DMS53 (cell line): Measurements from ENCODE around the gene KRTAP9-4.
A peak's percentile ranks its signal among the peaks of the same experiment; 100 is the strongest.
"Not testable (repeated sequence)": the region's sequence is repeated elsewhere in the genome, so short reads cannot be mapped to it uniquely, and the experiment has no call there.

Experiments
- DNase-seq: peaks from one replicate; lab custom pipeline; 2025; lab: John Stamatoyannopoulos, UW

The KRTAP9-4 gene, protein sequence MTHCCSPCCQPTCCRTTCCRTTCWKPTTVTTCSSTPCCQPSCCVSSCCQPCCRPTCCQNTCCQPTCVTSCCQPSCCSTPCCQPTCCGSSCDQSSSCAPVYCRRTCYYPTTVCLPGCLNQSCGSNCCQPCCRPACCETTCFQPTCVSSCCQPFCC

DNA sequence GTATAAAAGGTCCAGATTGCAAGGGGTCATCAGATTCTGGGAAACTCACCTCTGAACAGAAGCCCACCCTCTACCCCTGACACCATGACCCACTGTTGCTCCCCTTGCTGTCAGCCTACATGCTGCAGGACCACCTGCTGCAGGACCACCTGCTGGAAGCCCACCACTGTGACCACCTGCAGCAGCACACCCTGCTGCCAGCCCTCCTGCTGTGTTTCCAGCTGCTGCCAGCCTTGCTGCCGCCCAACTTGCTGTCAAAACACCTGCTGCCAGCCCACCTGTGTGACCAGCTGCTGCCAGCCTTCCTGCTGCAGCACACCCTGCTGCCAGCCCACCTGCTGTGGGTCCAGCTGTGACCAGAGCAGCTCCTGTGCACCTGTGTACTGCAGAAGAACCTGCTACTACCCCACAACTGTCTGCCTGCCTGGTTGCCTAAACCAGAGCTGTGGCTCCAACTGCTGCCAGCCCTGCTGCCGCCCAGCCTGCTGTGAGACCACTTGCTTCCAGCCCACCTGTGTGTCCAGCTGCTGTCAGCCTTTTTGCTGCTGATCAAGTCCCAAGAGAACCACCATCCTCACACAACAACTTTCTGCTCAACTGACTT is at the start of gene KRTAP9-4:
Gene KRTAP9-4, plus strand, starts transcription at position 51 of the 604 bp plus-strand sequence. Its CDS starts 34 bp downstream, at position 85.
- peak; percentile 25 for DNase-seq

- DNase-seq, result peak; percentile 85
Measured at GRCh38 chr17:41211845-41212466, 37.5 kb upstream of the KRTAP9-4 start.

DNA sequence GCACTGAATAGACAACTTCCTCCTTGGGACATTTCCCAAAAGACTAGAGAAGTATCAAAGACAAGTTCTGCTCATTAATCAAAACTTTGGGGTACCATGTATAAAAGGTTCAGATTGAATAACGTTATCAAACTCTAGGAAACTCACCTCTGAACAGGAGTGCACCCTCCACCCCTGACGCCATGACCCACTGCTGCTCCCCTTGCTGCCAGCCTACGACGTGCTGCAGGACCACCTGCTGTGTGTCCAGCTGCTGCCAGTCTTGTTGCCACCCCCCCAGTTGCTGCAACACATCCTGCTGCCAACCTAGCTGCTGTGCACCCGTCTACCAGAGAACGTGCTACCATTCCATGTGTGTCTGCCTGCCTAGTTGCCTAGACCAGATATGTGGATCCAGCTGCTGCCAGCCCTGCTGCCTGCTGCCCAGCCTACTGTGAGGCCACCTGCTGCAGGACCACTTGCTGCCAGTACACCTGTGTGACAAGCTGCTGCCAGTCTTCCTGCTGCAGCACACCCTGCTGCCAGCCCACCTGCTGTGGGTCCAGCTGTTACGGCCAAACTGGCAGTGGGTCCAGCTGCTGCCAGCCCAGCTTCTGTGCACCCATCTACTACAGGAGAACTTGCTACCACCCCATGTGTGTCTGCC is 36.8 kb upstream of the KRTAP9-4 start:
- peak; percentile 91 for DNase-seq

DNA sequence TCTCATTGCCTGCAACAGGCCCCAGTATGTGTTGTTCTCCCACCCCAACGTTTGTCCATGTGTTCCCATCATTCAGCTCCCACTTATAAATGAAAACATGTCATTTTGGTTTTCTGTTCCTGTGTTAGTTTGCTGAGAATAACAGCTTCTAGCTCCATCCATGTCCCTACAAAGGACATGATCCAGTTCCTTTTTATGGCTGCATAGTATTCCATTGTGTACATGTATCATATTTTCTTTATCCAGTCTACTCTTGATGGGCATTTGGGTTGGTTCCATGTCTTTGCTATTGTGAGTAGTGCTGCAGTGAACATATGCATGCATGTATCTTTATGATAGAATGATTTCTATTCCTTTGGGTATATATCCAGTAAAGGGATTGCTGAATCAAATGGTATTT is 33.8 kb upstream of the KRTAP9-4 start:
- DNase-seq, result no peak

GRCh38 chr17:41223821-41224220 is 25.7 kb upstream of the KRTAP9-4 start:
- DNase-seq, result no peak

DNA sequence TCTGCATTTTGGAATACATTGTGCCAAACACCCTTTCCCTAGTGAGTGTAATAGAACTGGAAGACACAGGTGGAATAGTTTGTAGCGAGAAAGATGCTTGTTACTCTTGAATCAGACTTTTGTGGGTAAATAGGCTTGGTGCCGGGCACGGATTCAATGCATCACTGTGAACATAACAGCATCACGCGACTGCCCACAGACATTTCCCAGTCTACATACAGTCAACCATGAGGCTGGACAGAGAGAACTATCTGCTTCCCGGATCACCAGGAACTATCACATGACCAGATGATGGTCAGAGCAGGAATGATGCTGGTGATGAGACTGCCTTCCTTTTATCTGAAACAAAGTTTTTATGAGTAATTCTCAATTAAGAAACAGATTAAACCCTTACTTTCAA is 23.4 kb upstream of the KRTAP9-4 start:
- DNase-seq, result no peak

DNA sequence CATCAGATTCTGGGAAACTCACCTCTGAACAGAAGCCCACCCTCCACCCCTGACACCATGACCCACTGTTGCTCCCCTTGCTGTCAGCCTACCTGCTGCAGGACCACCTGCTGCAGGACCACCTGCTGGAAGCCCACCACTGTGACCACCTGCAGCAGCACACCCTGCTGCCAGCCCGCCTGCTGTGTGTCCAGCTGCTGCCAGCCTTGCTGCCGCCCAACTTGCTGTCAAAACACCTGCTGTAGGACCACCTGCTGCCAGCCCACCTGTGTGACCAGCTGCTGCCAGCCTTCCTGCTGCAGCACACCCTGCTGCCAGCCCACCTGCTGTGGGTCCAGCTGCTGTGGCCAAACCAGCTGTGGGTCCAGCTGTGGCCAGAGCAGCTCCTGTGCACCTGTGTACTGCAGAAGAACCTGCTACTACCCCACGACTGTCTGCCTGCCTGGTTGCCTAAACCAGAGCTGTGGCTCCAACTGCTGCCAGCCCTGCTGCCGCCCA is 22.8 kb upstream of the KRTAP9-4 start, which contains the start of gene KRTAP9-2:
Gene KRTAP9-2, plus strand, starts transcription at position 51 of the 498 bp plus-strand sequence. Its CDS starts 7 bp downstream, at position 58.
- DNase-seq, result not testable (repeated sequence)

GRCh38 chr17:41230094-41230493 is 19.4 kb upstream of the KRTAP9-4 start:
- DNase-seq, result no peak

GRCh38 chr17:41231731-41232130 is 17.8 kb upstream of the KRTAP9-4 start:
- no peak for DNase-seq

DNA sequence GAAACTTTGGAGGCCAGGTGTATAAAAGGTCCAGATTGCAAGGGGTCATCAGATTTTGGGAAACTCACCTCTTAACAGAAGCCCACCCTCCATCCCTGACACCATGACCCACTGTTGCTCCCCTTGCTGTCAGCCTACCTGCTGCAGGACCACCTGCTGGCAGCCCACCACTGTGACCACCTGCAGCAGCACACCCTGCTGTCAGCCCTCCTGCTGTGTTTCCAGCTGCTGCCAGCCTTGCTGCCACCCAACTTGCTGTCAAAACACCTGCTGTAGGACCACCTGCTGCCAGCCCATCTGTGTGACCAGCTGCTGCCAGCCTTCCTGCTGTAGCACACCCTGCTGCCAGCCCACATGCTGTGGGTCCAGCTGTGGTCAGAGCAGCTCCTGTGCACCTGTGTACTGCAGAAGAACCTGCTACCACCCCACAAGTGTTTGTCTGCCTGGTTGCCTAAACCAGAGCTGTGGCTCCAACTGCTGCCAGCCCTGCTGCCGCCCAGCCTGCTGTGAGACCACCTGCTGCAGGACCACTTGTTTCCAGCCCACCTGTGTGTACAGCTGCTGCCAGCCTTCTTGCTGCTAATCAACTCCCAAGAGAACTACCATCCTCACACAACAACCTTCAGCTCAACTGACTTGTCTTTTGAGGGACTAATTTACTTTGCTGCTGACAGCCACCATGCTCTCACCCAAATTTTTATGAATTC is 16.9 kb upstream of the KRTAP9-4 start, which contains the start of gene KRTAP9-3:
Gene KRTAP9-3, plus strand, starts transcription at position 51 of the 707 bp plus-strand sequence. Its CDS starts 53 bp downstream, at position 104.
- DNase-seq, result peak; percentile 52

- DNase-seq, result not testable (repeated sequence)
Measured at GRCh38 chr17:41237116-41237515, 12.4 kb upstream of the KRTAP9-4 start.

DNA sequence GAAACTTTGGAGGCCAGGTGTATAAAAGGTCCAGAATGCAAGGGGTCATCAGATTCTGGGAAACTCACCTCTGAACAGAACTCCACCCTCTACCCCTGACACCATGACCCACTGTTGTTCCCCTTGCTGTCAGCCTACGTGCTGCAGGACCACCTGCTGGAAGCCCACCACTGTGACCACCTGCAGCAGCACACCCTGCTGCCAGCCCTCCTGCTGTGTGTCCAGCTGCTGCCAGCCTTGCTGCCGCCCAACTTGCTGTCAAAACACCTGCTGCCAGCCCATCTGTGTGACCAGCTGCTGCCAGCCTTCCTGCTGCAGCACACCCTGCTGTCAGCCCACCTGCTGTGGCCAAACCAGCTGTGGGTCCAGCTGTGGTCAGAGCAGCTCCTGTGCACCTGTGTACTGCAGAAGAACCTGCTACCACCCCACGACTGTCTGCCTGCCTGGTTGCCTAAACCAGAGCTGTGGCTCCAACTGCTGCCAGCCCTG is 11.5 kb upstream of the KRTAP9-4 start, which contains the start of gene KRTAP9-8:
Gene KRTAP9-8, plus strand, starts transcription at position 51 of the 489 bp plus-strand sequence. Its CDS starts 53 bp downstream, at position 104.
- peak; percentile 52 for DNase-seq

DNA sequence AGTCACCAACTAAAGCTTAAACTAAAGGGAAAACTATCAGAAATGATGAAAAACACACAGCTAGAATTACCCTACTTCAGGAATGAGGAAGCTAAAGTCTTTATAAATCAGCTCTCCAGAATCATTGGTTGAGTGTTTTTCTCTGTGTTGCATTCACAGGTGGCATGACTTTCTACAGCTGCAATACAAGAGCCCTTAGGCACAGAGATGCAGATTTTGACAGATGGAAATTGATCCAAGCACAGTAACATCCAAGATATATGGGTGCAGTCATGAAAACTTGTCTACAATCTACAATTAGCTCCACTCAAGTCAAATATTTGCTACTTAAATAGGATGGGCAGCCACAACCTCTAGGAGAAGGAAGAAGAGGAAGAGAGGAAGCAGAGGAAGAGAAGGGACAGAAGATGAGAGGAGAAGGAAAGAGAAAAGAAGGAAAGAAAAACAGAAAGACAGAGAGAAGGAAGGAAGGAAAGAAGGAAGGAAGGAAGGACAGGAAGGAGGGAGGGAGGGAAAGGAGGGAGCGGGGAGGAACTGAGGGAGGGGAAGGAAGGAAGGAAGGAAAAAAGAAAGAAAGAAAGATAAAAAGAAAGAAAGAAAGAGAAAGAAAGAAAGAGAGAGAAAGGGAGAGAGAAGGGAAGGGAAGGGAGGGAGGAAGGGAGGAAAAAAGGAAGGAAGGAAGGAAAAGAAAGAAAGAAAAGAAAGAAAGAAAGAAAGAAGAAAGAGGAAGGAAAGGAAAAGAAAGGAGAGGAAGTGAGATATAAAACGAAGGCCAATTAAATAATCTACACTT is 2.3 kb upstream of the KRTAP9-4 start:
- not testable (repeated sequence) for DNase-seq

- DNase-seq, result no peak
Measured at GRCh38 chr17:41251261-41251660, 1.8 kb downstream of the KRTAP9-4 start.

GRCh38 chr17:41254861-41255260 is 5.4 kb downstream of the KRTAP9-4 start:
- no peak for DNase-seq

DNA sequence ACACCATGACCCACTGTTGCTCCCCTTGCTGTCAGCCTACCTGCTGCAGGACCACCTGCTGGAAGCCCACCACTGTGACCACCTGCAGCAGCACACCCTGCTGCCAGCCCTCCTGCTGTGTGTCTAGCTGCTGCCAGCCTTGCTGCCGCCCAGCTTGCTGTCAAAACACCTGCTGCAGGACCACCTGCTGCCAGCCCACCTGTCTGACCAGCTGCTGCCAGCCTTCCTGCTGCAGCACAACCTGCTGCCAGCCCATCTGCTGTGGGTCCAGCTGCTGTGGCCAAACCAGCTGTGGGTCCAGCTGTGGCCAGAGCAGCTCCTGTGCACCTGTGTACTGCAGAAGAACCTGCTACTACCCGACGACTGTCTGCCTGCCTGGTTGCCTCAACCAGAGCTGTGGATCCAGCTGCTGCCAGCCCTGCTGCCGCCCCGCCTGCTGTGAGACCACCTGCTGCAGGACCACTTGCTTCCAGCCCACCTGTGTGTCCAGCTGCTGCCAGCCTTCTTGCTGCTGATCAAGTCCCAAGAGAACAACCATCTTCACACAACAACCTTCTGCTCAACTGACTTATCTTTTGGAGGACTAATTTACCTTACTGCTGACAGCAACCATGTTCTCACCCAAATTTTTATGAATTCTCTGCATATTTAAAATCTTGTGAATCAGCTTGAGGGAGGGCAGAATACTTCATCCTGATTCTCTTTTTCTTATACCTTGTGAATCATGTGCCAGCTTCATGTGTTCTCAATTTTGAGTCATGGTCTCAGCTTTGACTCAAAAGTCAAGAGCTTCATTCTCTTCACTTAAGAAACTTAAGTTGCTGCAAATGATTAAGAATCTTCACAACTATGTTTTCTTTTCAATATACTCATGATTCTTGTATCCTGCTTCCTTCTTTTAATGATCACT is 6.1 kb downstream of the KRTAP9-4 start, which contains the start of gene KRTAP9-9:
Gene KRTAP9-9, plus strand, starts transcription at position 4 of the 910 bp plus-strand sequence.
- not testable (repeated sequence) for DNase-seq

- no peak for DNase-seq
Measured at GRCh38 chr17:41256291-41256685, 6.8 kb downstream of the KRTAP9-4 start.

GRCh38 chr17:41258406-41258805 is 8.9 kb downstream of the KRTAP9-4 start:
- DNase-seq, result no peak

- no peak for DNase-seq
Measured at GRCh38 chr17:41263212-41263611, 13.7 kb downstream of the KRTAP9-4 start.
